Activated naive CD4-positive, alpha-beta T cell treated with anti-CD3 and anti-CD28 coated beads, Interleukin-2, amount 50 U/mL, for 72 hours (primary cell): ENCODE data around the gene MN1. TPM values are rescaled to one million over a fixed set of nuclear protein-coding genes. Genes with fewer than 3 reads are reported as not detected.

Experiments
- ATAC-seq, 2 donors: fragments of 150-1000 bp; cut with Tn5 transposase; 2 replicates each; pipeline ENCODE4 v1.10.0; 2021; ENCODE audit warnings: mild to moderate bottlenecking in 2 of 2, moderate library complexity in 2 of 2
- DNase-seq, 2 donors: peaks; one replicate each; pipeline ENCODE4 v3.0.0; 2021 to 2022; ENCODE audit warnings: low spot score in 2 of 2
- H3K27ac Mint-ChIP-seq, 2 donors: one replicate each; pipeline ENCODE4 v1.8.0; 2022; ENCODE audit warnings: mild to moderate bottlenecking in 2 of 2, mixed read lengths in 2 of 2
- H3K36me3 Mint-ChIP-seq, 2 donors: one replicate each; pipeline ENCODE4 v1.8.0; 2022; ENCODE audit warnings: mixed read lengths in 2 of 2
- H3K9me3 Mint-ChIP-seq, 2 donors: one replicate each; pipeline ENCODE4 v1.8.0; 2022; ENCODE audit warnings: mixed read lengths in 2 of 2
- total RNA-seq, 2 donors: library from RNA; stranded (reverse); gene quantifications; one replicate each; pipeline ENCODE4 v1.2.3, GENCODE V29; 2022

MN1 gene
- total RNA-seq, 2 donors from 2014 or later: 0.14 to 0.16 TPM

GRCh38 chr22:27761000-27761399 lies 40.6 kb downstream of the MN1 start:
- Mint-ChIP-seq H3K36me3 (no peaks in the 10 kb centered on the region), H3K27ac (no peak overlapping the region), H3K9me3 (no peaks in the 10 kb centered on the region)
- DNase-seq (no peak), ATAC-seq (no peak)

- no peaks in the 10 kb centered on the region for H3K36me3 Mint-ChIP-seq
- no peak for DNase-seq
- no peak for ATAC-seq
- no peaks in the 10 kb centered on the region for H3K9me3 Mint-ChIP-seq
- H3K27ac Mint-ChIP-seq: no peak overlapping the region
Observed at GRCh38 chr22:27760474-27760873, 41.1 kb downstream of the MN1 start.

- DNase-seq (no peak), ATAC-seq (no peak)
- no peaks in the 10 kb centered on the region for H3K9me3 Mint-ChIP-seq
Observed at GRCh38 chr22:27757928-27758525, 43.5 kb downstream of the MN1 start.

GRCh38 chr22:27756212-27756660 lies 45.3 kb downstream of the MN1 start:
- H3K27ac Mint-ChIP-seq: no peak overlapping the region
- ATAC-seq (no peak), DNase-seq (no peak)
- no peaks in the 10 kb centered on the region for H3K9me3 Mint-ChIP-seq
- no peaks in the 10 kb centered on the region for H3K36me3 Mint-ChIP-seq

More at GRCh38 chr22:27757928-27758525, 43.5 kb downstream of the MN1 start:
- Mint-ChIP-seq H3K36me3 (no peaks in the 10 kb centered on the region), H3K27ac (peak overlapping the region; percentile 9 to 82)

- no peaks in the 10 kb centered on the region for H3K9me3 Mint-ChIP-seq
- no peak for ATAC-seq
- no peak overlapping the region for H3K27ac Mint-ChIP-seq
- no peaks in the 10 kb centered on the region for H3K36me3 Mint-ChIP-seq
- DNase-seq: no peak
Observed at GRCh38 chr22:27755521-27756211, 45.9 kb downstream of the MN1 start.

- no peak for ATAC-seq
Observed at GRCh38 chr22:27754888-27755480, 46.6 kb downstream of the MN1 start.

GRCh38 chr22:27754247-27754887 lies 47.2 kb downstream of the MN1 start:
- Mint-ChIP-seq H3K9me3 (no peaks in the 10 kb centered on the region), H3K36me3 (no peaks in the 10 kb centered on the region), H3K27ac (no peak overlapping the region)
- ATAC-seq (no peak), DNase-seq (no peak)

More at GRCh38 chr22:27754888-27755480, 46.6 kb downstream of the MN1 start:
- no peaks in the 10 kb centered on the region for H3K36me3 Mint-ChIP-seq
- DNase-seq: no peak
- no peak overlapping the region for H3K27ac Mint-ChIP-seq
- H3K9me3 Mint-ChIP-seq: no peaks in the 10 kb centered on the region

GRCh38 chr22:27752771-27753170 lies 48.8 kb downstream of the MN1 start:
- H3K36me3 Mint-ChIP-seq: no peaks in the 10 kb centered on the region
- DNase-seq (no peak), ATAC-seq (no peak)
- H3K9me3 Mint-ChIP-seq: no peaks in the 10 kb centered on the region
- H3K27ac Mint-ChIP-seq: no peak overlapping the region

GRCh38 chr22:27752141-27752540 lies 49.4 kb downstream of the MN1 start:
- Mint-ChIP-seq H3K27ac (no peak overlapping the region), H3K9me3 (no peaks in the 10 kb centered on the region)
- no peak for DNase-seq

GRCh38 chr22:27751277-27752070 lies 50.1 kb downstream of the MN1 start:
- ATAC-seq (no peak), DNase-seq (no peak)
- Mint-ChIP-seq H3K27ac (no peak overlapping the region), H3K36me3 (no peaks in the 10 kb centered on the region), H3K9me3 (no peaks in the 10 kb centered on the region)

More at GRCh38 chr22:27752141-27752540, 49.4 kb downstream of the MN1 start:
- ATAC-seq: no peak
- no peaks in the 10 kb centered on the region for H3K36me3 Mint-ChIP-seq

GRCh38 chr22:27750584-27751265 lies 50.8 kb downstream of the MN1 start:
- Mint-ChIP-seq H3K27ac (no peak overlapping the region), H3K9me3 (no peaks in the 10 kb centered on the region), H3K36me3 (no peaks in the 10 kb centered on the region)
- DNase-seq (no peak), ATAC-seq (no peak)

- Mint-ChIP-seq H3K27ac (no peak overlapping the region), H3K36me3 (no peaks in the 10 kb centered on the region), H3K9me3 (no peaks in the 10 kb centered on the region)
- DNase-seq (no peak), ATAC-seq (no peak)
Observed at GRCh38 chr22:27749597-27750225, 51.8 kb downstream of the MN1 start.

GRCh38 chr22:27748751-27749191 lies 52.8 kb downstream of the MN1 start:
- H3K9me3 Mint-ChIP-seq: no peaks in the 10 kb centered on the region
- ATAC-seq (no peak), DNase-seq (no peak)
- H3K36me3 Mint-ChIP-seq: no peaks in the 10 kb centered on the region
- no peak overlapping the region for H3K27ac Mint-ChIP-seq

GRCh38 chr22:27748349-27748748 lies 53.2 kb downstream of the MN1 start:
- no peaks in the 10 kb centered on the region for H3K36me3 Mint-ChIP-seq
- ATAC-seq (no peak), DNase-seq (no peak)
- H3K27ac Mint-ChIP-seq: no peak overlapping the region
- H3K9me3 Mint-ChIP-seq: no peaks in the 10 kb centered on the region

GRCh38 chr22:27747396-27748221 lies 53.9 kb downstream of the MN1 start:
- no peaks in the 10 kb centered on the region for H3K36me3 Mint-ChIP-seq
- no peak overlapping the region for H3K27ac Mint-ChIP-seq
- ATAC-seq: no peak
- DNase-seq: no peak
- H3K9me3 Mint-ChIP-seq: no peaks in the 10 kb centered on the region
